ENCODE measurements around the gene CDKN1B.

The CDKN1B gene

GRCh38 chr12:12759234-12759915, 42.2 kb downstream of the CDKN1B start:
- no peak for DNase-seq (ENCODE audit: low read depth)

GRCh38 chr12:12764824-12765223, 47.7 kb downstream of the CDKN1B start:
- no peak for DNase-seq (ENCODE audit: low read depth)

- no peak for DNase-seq (ENCODE audit: low read depth)
Measured at GRCh38 chr12:12770262-12770661, 53.1 kb downstream of the CDKN1B start.
